ENCODE measurements around the gene PRKCZ. TPM values are rescaled to one million over a fixed set of nuclear protein-coding genes. Genes with fewer than 3 reads are reported as not detected.
"Not testable (repeated sequence)": the region's sequence is repeated elsewhere in the genome, so short reads cannot be mapped to it uniquely, and the experiment has no call there.

The PRKCZ gene
- total RNA-seq, 1 donor from 2014 or later: 2.3 TPM

DNA sequence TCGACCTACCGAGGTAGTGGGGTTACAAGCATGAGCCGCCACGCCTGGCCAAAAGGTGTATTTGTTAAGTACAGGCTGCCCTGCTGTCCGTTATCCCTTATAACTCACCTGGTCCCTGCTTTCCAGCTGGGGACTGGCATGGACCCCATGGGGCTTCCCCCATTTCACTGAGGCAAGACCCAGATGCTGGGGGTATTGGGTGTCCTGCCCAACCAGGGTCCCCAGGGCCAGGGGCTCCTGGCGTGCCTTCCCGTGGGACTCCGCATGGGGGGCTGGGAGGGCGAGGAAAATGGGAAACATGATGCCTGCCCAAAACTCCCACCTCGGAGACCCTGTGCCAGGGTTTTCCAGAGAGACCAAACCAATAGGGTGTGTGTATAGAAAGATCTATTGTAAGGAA is 79.9 kb downstream of the PRKCZ start:
- DNase-seq (ENCODE audit: extremely low read depth, low read depth, low spot score): no peak

DNA sequence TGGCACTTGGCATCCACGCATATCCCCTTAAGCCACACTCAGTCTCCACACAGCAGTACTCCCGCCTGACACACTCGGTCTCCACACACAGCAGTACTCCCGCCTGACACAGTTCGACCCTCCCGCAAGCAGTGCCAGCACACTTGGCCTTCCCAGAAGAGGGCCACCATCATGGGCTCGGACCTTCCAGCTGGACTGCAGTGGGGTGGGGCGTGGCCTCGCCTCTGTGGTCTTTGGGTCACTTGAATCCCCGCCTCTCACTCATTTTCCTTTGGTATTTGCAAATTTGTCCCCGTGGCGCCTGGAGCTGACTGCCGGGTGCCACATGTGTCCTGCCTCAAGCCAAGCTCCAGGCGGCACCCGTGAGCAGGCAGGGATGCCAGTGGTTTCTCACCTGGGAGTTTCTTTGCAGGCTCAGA is 80.7 kb downstream of the PRKCZ start:
- DNase-seq (ENCODE audit: extremely low read depth, low read depth, low spot score): no peak

DNA sequence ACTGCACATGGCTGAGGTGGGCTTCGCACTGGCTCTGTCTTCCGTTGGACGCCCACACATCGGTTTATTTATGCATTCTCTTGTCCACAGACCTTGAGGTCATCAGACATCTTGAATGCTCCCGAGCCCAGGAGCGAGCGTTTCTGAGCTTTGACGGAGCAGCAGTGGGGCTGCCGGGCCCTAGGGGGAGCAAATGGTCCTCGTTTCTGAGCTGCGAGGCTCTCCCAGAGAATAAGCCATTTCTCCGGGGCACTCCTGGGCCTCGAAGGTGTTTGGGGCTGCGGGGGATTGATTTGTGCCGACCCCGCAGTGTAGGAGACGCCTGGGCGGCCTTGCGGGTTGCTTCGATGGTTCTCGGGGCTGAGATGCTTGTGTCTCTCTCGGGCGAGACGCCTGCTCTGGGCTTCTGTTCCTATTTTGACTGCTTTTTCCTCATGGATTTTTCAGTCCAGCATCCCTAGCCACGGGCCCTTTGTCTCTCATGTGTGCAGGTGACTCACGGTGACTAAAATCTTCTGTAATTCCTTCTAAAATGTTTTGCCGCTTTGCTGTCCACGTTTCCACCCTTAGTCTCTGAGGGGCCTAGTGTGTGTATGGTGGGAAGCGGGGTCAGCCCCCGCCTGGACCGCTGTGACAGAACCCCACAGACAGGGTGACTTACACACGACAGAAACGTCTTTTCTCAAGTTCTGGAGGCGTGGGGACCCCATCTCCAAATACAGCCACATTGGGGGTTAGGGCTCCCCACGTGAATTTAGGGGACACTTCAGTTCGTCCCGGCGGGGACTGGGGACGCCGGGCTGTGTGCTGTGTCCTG is 82.2 kb downstream of the PRKCZ start:
- no peak for DNase-seq (ENCODE audit: extremely low read depth, low read depth, low spot score)

DNA sequence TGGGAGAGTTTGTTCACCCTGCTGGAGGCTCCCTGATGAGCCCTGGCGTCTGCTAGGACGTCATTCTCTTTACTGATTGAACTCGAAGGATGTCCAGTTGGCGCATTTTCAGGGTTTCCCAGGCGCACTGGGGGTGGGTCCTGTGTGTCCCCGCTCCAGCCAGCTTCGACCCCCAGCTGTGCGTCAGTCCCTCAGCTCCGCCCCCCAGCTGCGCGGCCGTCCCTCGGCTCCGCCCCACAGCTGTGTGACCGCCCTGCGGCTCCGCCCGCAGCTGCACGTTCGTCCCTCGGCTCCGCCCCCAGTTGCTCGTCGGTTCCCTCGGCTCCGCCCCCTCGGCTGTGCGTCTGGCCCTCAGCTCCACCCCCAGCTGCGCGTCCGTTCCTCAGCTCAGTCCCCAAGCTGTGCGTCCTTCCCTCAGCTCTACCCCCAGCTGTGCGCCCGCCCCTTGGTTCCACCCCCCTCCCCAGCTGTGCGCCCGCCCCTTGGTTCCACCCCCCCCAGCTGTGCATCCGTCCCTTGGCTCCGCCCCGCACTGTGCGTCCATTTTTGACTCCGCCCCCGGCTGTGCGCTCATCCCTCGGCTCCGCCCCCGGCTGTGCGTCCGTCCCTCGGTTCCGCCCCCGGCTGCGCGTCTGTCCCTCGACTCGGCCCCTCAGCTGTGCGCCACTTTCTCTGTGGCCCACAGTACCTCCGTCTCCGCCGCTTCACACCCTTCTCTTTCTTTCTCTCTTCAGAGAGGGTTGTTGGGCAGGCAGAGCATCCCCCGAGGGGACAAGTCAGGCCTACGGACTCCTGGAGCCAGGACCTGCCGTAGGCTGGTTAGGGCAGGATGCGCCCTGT is 83.0 kb downstream of the PRKCZ start:
- DNase-seq (ENCODE audit: extremely low read depth, low read depth, low spot score): peak; percentile 50

DNA sequence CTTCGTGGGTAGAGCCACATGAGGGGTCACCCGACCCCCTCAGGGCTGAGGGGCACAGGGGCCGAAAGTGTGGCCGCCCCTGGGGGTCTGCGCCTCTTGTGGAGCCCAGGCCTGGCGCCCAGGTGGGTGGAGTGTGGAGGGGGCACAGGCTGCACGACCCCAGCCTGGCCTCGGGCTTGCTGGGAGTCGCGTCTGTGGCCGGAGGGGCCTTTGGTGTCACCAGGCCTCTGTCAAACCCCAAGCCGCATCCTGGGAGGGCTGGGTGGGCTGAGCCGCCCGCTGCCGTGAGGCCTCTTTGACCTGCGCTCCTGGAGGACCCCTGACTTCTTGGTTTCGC is 83.6 kb downstream of the PRKCZ start:
- no peak for DNase-seq (ENCODE audit: extremely low read depth, low read depth, low spot score)

DNA sequence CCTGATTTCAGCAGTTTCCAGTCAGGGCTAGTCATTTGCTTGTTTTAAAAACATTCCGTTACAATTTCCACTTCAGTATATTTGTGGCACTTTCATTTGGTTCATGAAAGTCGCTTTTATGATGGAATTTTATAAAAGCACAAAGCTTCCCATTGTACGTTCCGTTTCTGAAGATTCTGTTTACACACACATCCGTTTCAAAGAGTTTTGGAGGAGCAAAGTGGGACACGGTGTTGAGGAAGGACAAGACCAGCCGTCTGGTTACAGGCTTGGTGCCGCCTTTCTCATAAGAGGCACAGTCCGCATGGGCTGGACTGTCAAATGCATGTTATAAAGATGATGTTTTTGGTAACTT is 84.0 kb downstream of the PRKCZ start:
- DNase-seq (ENCODE audit: extremely low read depth, low read depth, low spot score): no peak

DNA sequence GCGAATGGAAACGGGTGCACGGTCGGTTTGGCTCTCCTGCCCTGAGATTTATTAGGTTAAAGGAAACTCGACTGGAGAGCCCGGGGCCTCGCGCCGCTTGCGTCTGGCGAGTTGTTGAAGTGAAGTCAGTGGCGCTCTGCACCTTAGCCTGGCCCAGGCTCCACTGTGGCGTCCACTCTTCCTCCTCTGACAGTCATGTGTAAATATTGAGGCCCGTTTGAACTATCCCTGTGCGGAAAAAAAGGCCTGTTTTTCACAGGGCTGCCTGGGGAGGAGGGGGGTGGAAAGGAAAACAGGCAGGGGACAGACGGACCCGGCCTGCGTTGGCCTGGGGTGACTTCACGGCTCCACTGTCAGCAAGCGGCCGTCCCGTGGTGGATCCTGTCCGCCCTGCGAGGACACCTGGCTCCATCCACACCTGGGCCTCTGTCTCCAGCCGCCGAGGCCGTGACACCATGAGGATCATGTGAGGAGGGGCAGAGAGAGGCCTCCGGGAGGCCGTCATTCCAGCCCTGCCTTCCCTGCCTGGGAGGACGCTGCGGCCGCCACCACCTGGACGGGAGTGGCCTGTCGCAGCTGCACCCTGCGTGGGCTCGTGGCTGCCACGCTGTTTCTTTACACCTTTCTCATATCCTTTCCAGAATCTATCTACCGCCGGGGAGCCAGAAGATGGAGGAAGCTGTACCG is 84.6 kb downstream of the PRKCZ start:
- no peak for DNase-seq (ENCODE audit: extremely low read depth, low read depth, low spot score)

DNA sequence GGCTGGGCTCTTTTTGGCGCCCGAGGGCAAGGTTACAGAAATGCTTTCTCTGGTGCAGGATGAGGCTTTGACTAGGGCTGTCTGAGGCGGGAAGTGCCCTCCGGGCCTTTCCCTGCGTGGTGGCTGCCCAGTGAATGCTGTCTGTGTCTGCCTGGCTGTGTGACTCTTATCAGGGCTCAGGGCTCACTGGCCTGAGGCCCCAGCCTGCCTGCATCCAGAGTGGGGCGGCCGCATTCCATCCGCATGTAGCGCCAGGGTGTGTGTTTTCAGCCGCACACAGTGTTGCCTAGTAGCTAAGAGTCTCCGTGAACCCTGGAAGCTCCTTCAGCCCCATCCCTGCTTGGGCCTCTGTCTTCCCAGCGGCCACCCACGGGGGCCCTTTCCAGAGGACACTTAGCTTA is 85.2 kb downstream of the PRKCZ start:
- no peak for DNase-seq (ENCODE audit: extremely low read depth, low read depth, low spot score)

DNA sequence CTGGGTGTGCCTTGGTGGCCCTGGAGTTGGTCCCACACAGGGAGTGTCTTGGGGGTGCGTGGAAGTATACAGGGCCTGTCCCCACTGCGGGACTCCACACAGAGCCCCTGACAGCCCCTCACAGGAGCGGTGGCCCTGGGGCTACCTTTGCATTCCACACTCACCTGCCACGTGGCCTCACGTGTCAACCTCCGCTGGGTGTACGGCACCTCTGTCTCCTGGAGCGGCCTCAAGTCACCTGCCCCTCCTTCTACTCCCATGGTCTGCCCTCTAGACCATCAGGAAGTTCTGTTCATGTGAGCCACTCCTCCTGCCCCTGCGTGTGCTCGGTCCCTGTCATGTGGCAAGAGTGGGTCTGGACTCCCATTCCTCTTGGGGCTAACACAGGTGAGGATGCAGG is 85.7 kb downstream of the PRKCZ start:
- DNase-seq (ENCODE audit: extremely low read depth, low read depth, low spot score): no peak

DNA sequence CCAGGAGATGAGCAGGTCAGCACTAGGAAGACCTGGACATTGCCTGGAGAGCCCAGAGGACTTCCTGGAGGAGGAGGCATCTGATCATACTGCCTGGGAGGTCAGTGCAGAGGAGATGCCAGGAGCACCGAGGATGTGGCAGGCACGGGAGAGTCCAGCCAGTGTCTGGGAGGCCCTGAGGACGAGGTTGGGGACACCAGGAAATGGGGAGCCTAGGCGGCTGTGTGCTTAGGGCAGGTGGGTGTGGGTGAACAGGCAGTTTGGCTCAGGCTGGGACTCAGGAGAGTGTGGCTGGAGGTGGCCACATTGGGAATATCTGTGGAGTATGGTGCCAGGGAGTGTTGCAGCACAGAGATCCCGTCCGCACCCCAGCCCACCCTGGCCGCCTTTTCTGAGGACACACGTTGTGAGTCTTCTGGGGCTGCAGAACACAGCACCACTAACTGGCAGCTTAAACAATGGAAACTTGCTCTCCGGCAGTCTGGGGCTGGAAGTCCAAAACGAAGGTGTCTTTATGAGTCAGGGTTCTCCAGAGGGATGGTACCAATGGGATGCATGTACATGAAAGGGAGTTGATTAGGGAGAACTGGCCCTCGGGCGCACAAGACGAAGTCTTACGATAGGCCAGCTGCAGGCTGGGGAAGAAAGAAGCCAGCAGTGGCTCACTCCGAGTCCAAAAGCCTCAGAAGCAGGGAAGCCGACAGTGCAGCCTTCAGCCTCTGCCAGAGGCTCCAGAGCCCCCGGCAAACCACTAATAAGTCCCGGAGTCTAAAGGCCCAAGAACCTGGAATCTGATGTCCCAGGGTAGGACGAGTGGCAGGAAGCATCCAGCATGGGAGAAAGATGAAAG is 86.4 kb downstream of the PRKCZ start:
- no peak for DNase-seq (ENCODE audit: extremely low read depth, low read depth, low spot score)

DNA sequence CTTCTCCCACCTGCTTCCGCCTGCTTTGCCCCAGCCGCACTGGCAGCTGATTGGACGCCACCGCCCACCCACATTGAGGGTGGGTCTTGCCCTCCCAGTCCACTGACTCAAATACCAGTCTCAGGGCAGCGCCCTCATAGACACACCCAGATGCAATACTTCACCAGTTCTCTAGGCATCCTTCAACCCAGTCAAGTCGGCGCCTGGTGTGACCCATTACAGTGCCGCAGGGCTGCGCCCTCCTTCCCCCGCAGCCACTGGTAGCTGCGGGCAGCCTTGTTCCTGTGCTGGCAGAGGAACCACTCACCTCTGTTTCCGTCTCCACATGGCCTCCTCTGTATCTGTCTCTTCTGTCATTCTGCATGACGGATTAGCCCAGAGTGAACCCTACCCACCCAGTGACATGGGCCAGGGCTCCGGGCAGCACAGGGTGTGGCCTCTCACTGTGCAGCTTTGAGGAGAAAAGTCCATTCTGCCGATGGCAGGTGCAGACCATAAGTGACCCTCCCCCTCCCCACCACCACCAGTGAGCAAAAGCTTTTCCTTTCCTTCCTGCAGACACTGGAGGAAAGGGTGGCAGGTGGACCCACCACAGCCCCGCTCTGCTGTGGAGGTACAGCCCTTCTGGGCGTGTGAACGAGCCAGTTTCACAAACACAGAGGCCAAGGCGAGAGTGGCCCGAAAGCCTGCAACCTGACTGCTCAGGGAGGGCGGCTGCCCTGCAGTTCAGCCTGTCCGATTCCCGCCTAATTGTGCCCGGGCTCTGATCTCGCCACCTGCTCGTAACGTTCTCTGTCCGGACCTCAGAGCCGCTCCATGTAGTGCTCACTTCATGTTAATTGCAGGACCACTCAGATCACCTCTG is 87.3 kb downstream of the PRKCZ start:
- no peak for DNase-seq (ENCODE audit: extremely low read depth, low read depth, low spot score)

DNA sequence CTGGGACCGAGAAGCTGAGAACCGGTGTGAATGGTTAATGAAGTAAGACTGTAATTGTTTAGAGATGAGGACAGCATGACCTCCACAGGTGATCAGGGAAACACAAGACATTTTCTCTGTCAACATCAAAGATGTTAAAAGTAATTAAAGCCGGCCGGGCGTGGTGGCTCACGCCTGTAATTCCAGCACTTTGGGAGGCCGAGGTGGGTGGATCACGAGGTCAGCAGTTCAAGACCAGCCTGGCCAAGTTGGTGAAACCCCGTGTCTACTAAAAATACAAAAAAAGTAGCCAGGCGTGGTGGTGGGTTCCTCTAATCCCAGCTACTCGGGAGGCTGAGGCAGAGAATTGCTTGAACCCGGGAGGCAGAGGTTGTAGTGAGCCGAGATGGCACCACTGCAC is 88.9 kb downstream of the PRKCZ start:
- DNase-seq (ENCODE audit: extremely low read depth, low read depth, low spot score): not testable (repeated sequence)

DNA sequence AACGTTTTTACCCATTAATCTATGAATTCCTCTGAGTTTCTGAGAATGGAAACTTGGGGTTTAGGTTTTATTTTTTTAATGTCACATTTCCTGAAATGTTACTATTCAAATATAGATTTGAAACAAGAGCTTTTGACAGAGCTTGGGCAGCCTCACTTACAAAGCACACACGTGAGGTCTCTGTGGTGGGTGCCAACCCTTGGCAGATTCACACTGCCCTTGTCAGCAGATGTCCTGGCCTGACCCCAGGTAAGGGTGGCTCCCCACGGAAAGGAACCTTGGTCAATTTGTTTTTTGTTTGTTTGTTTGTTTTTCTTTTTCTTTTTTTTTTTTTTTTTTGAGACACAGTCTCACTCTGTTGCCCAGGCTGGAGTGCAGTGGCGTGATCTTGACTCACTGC is 90.8 kb downstream of the PRKCZ start:
- DNase-seq (ENCODE audit: extremely low read depth, low read depth, low spot score): no peak

DNA sequence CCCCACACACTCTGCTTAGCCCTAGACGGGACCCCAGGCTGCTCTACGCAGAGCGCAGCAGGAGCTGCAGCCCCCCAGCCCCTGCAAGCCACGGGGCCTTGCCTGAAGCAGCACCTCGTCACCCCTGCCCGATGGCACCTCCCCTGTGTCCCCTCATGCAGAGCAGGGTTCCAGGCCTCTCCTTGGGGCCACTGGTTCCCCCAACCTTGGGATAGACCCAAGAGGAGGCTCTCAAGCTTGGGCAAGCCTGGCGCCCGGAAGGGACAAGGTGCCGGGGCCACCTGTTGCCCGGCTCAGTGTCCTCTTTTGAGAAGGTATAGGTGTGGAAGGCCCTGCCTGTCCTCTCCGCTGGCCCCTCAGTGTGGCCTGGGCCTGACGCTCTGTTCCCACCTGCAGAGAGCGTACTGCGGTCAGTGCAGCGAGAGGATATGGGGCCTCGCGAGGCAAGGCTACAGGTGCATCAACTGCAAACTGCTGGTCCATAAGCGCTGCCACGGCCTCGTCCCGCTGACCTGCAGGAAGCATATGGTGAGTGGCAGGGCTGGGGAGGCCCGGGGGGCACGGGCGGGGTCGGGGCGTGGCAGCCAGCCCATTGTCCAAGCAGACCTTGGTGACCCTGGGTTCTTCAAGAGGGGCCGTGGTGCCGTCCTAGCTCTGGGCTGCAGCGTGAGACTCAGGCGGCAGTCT is 93.7 kb downstream of the PRKCZ start:
- DNase-seq (ENCODE audit: extremely low read depth, low read depth, low spot score): no peak

DNA sequence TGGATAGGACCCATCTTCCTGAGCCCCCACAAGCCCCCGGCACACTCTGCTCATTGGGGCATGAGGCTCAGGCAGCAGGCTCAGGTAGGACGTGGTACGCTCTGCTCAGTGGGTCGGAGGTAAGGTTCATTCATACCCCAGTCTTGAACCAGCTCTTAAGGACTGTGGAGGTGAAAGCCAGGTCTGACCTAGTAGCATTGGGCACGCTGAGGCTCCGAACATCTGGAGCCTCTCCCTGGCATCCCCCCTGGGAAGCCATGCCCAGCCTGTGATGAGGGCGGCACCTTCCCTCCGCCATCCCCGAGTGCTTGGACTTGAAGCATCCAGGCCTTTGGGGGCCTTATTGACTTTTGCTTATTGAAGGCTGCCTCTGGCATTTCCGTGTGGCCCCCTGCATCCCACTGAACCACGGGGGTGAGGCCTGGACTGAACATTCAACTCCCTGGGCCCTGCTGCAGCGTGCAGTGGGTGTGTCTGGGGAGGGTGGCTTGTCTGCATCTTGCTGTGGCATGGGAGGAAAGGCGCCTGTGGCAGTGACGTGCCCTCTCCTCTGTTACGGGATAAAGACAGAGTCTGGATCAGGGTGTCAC is 94.4 kb downstream of the PRKCZ start:
- no peak for DNase-seq (ENCODE audit: extremely low read depth, low read depth, low spot score)

DNA sequence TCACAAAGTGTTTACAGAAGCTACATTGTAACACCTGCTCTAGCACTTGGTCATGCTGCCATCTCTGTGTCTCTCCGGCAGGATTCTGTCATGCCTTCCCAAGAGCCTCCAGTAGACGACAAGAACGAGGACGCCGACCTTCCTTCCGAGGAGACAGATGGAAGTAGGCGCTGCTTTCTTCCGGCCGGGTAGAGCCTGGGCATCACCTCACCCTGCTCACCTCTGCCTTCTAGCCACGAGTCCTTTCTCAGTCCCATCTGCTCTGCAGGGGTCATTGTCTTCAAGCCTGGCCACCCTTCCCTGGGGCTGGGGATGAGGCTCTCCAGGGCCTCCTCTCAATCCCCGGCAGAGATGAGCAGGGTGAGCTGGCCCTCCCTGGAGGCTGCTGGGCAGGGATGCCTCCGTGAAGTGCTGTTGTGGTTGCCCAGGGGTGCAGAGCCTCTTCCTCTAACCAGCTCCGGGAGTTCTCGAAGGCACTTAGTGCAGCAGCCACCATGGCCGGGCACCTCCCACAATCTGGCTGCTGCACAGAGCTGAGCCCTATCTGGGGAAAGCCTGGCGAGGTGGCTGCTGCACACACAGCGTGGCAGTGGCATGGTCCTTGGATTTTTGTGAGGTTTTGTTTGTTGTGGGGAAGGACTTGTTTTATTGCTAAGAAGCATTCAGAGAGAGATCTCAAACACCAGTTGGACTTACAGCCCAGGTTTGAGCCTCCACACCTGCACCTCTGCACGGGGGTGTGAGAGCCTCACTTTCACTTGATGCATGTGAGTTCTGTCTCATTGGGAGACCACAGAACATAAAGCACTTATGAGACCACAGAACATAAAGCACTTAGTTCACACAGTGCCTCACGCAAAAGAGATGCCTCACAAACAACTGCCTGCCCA is 96.0 kb downstream of the PRKCZ start:
- DNase-seq (ENCODE audit: extremely low read depth, low read depth, low spot score): no peak

DNA sequence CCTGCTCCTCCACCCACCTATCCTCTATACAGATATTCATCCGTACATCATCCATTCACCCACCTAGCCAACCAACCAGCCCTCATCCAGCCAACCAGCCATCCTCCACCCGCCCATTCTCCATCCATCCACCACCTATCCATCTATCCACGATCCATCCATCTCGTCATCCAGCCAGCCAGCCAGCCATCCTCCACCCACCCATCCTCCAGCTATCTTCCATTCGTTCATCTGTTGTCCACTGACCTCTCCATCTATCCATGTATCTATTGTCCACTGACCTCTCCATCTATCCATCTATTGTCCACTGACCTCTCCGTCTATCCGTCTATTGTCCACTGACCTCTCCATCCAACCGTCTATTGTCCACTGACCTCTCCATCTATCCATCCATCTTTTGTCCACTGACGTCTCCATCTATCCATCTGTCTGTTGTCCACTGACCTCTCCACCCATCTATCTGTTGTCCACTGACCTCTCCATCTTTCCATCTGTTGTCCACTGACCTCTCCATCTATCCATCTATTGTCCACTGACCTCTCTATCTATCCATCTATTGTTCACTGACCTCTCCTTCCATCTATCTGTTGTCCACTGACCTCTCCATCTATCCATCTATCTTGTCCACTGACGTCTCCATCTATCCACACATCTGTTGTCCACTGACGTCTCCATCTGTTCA is 96.8 kb downstream of the PRKCZ start:
- DNase-seq (ENCODE audit: extremely low read depth, low read depth, low spot score): no peak

Measured in glomerular endothelial cell (primary cell).